Measurements from ENCODE around the gene C10orf88.

C10orf88 gene

GRCh38 chr10:122995936-122996335 lies 41.9 kb upstream of the C10orf88 start:
- H3K4me3 ChIP-seq (ENCODE audit: low read depth, low read length): no peak overlapping the region
- TF ChIP-seq, protein P1, sequence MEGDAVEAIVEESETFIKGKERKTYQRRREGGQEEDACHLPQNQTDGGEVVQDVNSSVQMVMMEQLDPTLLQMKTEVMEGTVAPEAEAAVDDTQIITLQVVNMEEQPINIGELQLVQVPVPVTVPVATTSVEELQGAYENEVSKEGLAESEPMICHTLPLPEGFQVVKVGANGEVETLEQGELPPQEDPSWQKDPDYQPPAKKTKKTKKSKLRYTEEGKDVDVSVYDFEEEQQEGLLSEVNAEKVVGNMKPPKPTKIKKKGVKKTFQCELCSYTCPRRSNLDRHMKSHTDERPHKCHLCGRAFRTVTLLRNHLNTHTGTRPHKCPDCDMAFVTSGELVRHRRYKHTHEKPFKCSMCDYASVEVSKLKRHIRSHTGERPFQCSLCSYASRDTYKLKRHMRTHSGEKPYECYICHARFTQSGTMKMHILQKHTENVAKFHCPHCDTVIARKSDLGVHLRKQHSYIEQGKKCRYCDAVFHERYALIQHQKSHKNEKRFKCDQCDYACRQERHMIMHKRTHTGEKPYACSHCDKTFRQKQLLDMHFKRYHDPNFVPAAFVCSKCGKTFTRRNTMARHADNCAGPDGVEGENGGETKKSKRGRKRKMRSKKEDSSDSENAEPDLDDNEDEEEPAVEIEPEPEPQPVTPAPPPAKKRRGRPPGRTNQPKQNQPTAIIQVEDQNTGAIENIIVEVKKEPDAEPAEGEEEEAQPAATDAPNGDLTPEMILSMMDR (IDR thresholded peaks at IDR 0.05; ENCODE audit: low read depth, low read length): no peak

GRCh38 chr10:122993797-122994336 lies 39.8 kb upstream of the C10orf88 start:
- TF ChIP-seq, protein P1 (IDR thresholded peaks at IDR 0.05; ENCODE audit: low read depth, low read length): no peak
- H3K4me3 ChIP-seq (ENCODE audit: low read depth, low read length): no peak overlapping the region

GRCh38 chr10:122992031-122992585 lies 38.1 kb upstream of the C10orf88 start:
- H3K4me3 ChIP-seq (ENCODE audit: low read depth, low read length): no peak overlapping the region
- TF ChIP-seq, protein P1 (IDR thresholded peaks at IDR 0.05; ENCODE audit: low read depth, low read length): no peak

- no peak overlapping the region for H3K4me3 ChIP-seq (ENCODE audit: low read depth, low read length)
- TF ChIP-seq, protein P1 (IDR thresholded peaks at IDR 0.05; ENCODE audit: low read depth, low read length): no peak
Measured at GRCh38 chr10:122990278-122990677, 36.3 kb upstream of the C10orf88 start.

- TF ChIP-seq, protein P1 (IDR thresholded peaks at IDR 0.05; ENCODE audit: low read depth, low read length): no peak
- no peak overlapping the region for H3K4me3 ChIP-seq (ENCODE audit: low read depth, low read length)
Measured at GRCh38 chr10:122988501-122988900, 34.5 kb upstream of the C10orf88 start.

DNA sequence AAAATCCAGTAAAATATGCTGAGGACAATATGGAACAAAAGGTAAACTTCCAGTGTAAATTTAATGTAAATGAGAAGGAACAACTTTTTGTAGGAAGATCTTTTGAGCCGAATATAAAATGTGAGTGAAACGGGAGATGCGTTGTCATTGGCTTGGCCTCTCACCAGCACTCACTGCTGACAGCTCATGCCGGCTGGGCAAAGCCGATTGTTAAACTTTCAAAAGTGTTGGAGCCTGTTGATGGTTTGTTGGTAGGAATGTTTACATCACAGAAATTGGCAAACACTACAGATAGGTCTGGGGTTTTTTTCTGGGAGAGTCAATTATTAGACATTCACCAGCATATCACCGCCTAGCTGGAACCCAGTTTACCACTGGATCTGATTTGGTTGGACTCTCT lies 32.3 kb upstream of the C10orf88 start:
- no peak overlapping the region for H3K4me3 ChIP-seq (ENCODE audit: low read depth, low read length)
- TF ChIP-seq, protein P1 (IDR thresholded peaks at IDR 0.05; ENCODE audit: low read depth, low read length): no peak

- H3K4me3 ChIP-seq (ENCODE audit: low read depth, low read length): no peak overlapping the region
- TF ChIP-seq, protein P1 (IDR thresholded peaks at IDR 0.05; ENCODE audit: low read depth, low read length): no peak
Measured at GRCh38 chr10:122984708-122985107, 30.7 kb upstream of the C10orf88 start.
